Activated CD4-positive, alpha-beta T cell treated with anti-CD3 and anti-CD28 coated beads, Interleukin-2, amount 50 U/mL, for 24 hours (primary cell): ENCODE measurements around the gene MICALL2.

ENCODE experiments used
- DNase-seq, 2 donors: peaks; one replicate each; pipeline ENCODE4 v3.0.0-alpha.2; 2020; ENCODE audit warnings: low read depth in 1 of 2, low spot score in 1 of 2

Gene MICALL2

DNA sequence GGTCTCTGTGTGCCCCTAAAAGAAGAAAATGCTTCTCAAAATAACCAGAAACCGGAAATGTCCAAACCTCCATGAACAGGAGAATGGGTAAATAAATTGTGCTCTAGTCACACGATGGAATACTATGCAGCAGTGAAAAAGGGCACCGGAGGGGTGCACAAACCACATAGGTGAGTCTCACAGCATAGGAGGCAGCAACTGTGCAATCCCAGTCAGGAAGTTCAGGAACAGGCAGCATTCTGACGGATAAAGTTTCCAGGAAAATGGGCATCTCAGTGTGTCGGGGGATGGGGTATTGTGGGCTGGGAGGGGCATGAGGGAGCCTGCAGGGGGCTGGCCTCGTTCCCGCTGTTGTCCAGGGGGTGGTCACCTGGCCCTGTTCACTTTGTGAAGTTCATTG lies 63.1 kb downstream of the MICALL2 start:
- DNase-seq: no peak

- no peak for DNase-seq
Observed at GRCh38 chr7:1395211-1396070, 63.8 kb downstream of the MICALL2 start.

DNA sequence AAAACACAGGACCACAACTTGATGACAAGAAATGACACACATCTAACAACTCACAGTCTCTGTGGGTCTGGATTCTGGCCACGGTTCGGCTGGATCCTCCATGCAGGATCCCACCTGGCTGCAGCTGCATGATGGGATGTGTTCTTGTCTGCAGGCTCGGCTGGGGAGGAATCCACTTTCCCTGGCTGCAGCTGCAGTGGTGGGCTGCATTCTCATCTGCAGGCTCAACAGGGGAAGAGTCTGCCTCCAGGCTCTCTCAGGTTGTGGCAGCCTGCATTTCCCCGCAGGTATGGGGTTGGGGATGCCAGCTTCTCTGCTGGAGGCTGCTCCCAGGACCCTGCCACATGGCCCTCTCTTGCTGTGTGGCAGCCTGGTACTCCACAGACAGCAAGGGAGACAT lies 64.9 kb downstream of the MICALL2 start:
- DNase-seq: no peak

DNA sequence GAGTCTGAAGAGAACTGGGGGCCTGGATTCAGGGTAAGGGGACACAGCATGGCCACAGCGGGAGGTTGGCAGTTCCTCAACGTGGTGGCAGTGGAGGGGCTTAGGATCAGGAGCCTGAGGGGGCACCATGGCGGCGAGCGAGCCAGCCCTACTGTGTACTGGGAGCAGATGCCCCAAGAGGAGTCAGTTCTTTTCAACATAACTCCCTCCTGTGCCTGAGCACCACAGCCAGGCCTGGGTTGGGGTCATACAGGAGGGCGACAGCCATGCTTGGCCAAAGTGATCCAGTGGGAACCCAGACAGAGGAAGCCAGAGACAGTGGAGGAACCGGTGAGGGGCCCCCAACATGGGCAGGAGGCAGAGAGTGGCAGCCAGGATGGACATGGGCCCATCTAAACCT lies 65.8 kb downstream of the MICALL2 start:
- DNase-seq: no peak

GRCh38 chr7:1392556-1392955 lies 66.7 kb downstream of the MICALL2 start:
- no peak for DNase-seq

- no peak for DNase-seq
Observed at GRCh38 chr7:1391449-1391848, 67.8 kb downstream of the MICALL2 start.

GRCh38 chr7:1388703-1389335 lies 70.5 kb downstream of the MICALL2 start:
- no peak for DNase-seq

- DNase-seq: no peak
Observed at GRCh38 chr7:1388021-1388702, 71.1 kb downstream of the MICALL2 start.

- DNase-seq: no peak
Observed at GRCh38 chr7:1387261-1387660, 72.0 kb downstream of the MICALL2 start.

DNA sequence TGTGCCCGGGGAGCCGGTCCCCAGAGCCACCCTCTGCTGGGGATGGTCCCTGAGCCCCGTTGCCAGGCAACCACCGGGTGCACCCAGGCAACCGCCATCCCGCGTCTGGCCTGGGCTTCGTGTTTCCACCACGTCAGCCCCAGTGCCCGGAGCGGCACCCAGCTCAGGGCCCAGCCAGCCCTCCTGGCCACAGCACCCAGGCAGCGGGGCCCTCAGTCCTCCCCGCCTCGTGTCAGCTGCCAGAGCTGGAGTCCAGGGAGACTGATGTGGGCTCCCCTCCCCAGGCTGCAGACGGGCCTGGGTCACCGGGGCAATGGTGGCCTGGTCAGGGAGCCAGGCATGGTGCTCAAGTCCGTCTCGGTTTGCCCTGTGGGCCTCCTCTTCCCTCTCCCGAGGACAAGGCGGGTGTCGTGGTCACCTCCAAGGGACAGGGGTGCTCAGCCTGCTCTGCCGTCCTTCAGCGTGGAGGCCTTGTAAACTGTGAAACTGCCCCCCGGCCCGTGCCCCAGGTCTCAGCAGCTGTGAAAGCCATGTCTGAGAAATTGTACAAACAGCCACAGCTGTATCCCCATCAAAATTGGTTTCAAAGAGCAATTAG lies 72.5 kb downstream of the MICALL2 start:
- no peak for DNase-seq

GRCh38 chr7:1385809-1386622 lies 73.3 kb downstream of the MICALL2 start:
- DNase-seq: no peak

DNA sequence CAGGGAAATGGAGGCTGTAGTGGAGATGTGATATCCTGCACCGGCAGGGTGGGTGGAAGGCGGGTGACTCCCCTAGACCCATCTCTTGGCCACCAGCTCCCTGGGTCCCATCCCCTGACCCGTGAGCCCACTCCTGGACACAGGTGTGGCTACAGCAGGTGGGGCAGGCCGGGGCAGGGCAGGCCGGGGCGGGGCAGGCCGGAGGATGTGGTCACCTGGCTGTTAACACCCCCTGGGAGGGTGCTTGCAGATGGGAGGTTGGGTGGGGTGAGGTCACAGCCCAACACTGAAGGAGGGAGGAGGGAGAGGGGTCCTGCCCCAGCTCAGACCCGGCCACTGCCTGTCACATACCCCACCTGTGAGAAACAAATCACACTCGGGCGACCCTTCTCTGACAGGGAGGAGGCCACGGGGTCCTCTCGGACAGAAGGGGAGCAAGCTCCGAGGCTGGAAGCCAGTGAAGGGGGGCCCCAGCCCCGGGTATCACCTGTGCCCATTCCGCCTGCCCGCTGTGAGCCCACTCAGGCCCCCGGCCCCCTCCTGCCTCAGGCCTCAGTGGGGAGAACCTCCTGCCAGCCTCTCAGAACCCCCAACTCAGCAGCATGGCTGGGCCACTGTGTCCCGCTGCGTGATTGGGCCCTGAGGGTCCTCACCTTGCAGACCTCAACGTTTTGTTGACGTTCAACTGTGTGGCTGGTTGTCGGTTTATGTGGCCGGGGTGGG lies 74.0 kb downstream of the MICALL2 start:
- no peak for DNase-seq
